Measurements from ENCODE around the gene HECW1. TPM values are rescaled to one million over a fixed set of nuclear protein-coding genes. Genes with fewer than 3 reads are reported as not detected.

The HECW1 gene
- total and polyA plus RNA-seq, 2 of the 8 experiments (the other 6 are each of a cell fraction or from before 2014, with no cell fraction given): 2.9 to 12.7 TPM

- TF ChIP-seq, protein P1, sequence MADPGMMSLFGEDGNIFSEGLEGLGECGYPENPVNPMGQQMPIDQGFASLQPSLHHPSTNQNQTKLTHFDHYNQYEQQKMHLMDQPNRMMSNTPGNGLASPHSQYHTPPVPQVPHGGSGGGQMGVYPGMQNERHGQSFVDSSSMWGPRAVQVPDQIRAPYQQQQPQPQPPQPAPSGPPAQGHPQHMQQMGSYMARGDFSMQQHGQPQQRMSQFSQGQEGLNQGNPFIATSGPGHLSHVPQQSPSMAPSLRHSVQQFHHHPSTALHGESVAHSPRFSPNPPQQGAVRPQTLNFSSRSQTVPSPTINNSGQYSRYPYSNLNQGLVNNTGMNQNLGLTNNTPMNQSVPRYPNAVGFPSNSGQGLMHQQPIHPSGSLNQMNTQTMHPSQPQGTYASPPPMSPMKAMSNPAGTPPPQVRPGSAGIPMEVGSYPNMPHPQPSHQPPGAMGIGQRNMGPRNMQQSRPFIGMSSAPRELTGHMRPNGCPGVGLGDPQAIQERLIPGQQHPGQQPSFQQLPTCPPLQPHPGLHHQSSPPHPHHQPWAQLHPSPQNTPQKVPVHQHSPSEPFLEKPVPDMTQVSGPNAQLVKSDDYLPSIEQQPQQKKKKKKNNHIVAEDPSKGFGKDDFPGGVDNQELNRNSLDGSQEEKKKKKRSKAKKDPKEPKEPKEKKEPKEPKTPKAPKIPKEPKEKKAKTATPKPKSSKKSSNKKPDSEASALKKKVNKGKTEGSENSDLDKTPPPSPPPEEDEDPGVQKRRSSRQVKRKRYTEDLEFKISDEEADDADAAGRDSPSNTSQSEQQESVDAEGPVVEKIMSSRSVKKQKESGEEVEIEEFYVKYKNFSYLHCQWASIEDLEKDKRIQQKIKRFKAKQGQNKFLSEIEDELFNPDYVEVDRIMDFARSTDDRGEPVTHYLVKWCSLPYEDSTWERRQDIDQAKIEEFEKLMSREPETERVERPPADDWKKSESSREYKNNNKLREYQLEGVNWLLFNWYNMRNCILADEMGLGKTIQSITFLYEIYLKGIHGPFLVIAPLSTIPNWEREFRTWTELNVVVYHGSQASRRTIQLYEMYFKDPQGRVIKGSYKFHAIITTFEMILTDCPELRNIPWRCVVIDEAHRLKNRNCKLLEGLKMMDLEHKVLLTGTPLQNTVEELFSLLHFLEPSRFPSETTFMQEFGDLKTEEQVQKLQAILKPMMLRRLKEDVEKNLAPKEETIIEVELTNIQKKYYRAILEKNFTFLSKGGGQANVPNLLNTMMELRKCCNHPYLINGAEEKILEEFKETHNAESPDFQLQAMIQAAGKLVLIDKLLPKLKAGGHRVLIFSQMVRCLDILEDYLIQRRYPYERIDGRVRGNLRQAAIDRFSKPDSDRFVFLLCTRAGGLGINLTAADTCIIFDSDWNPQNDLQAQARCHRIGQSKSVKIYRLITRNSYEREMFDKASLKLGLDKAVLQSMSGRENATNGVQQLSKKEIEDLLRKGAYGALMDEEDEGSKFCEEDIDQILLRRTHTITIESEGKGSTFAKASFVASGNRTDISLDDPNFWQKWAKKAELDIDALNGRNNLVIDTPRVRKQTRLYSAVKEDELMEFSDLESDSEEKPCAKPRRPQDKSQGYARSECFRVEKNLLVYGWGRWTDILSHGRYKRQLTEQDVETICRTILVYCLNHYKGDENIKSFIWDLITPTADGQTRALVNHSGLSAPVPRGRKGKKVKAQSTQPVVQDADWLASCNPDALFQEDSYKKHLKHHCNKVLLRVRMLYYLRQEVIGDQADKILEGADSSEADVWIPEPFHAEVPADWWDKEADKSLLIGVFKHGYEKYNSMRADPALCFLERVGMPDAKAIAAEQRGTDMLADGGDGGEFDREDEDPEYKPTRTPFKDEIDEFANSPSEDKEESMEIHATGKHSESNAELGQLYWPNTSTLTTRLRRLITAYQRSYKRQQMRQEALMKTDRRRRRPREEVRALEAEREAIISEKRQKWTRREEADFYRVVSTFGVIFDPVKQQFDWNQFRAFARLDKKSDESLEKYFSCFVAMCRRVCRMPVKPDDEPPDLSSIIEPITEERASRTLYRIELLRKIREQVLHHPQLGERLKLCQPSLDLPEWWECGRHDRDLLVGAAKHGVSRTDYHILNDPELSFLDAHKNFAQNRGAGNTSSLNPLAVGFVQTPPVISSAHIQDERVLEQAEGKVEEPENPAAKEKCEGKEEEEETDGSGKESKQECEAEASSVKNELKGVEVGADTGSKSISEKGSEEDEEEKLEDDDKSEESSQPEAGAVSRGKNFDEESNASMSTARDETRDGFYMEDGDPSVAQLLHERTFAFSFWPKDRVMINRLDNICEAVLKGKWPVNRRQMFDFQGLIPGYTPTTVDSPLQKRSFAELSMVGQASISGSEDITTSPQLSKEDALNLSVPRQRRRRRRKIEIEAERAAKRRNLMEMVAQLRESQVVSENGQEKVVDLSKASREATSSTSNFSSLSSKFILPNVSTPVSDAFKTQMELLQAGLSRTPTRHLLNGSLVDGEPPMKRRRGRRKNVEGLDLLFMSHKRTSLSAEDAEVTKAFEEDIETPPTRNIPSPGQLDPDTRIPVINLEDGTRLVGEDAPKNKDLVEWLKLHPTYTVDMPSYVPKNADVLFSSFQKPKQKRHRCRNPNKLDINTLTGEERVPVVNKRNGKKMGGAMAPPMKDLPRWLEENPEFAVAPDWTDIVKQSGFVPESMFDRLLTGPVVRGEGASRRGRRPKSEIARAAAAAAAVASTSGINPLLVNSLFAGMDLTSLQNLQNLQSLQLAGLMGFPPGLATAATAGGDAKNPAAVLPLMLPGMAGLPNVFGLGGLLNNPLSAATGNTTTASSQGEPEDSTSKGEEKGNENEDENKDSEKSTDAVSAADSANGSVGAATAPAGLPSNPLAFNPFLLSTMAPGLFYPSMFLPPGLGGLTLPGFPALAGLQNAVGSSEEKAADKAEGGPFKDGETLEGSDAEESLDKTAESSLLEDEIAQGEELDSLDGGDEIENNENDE (IDR thresholded peaks at IDR 0.05; ENCODE audit: insufficient replicate concordance, low read length): no peak
- TF ChIP-seq, protein P2, sequence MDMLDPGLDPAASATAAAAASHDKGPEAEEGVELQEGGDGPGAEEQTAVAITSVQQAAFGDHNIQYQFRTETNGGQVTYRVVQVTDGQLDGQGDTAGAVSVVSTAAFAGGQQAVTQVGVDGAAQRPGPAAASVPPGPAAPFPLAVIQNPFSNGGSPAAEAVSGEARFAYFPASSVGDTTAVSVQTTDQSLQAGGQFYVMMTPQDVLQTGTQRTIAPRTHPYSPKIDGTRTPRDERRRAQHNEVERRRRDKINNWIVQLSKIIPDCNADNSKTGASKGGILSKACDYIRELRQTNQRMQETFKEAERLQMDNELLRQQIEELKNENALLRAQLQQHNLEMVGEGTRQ (IDR thresholded peaks at IDR 0.05; ENCODE audit: low read length): no peak
- TF ChIP-seq CHD2 (IDR thresholded peaks at IDR 0.05; ENCODE audit: low read length): no peak
- no peak for TF ChIP-seq YY1 (IDR thresholded peaks at IDR 0.05; ENCODE audit: low read depth, low read length)
Measured at GRCh38 chr7:43308913-43309705, 196.7 kb downstream of the HECW1 start (continued).

All from H1 (cell line).